Measurements from ENCODE around the gene SURF2. TPM values are rescaled to one million over a fixed set of nuclear protein-coding genes. Genes with fewer than 3 reads are reported as not detected.

Gene SURF2
- total and polyA plus RNA-seq, 2 experiments from 2014 or later: 39.9 to 104 TPM

GRCh38 chr9:133321411-133321935 lies 34.9 kb upstream of the SURF2 start:
- ATAC-seq (no peak), DNase-seq (ENCODE audit: low spot score) (no peak)
- no peaks in the 10 kb centered on the region for H3K79me2 ChIP-seq (replicated peaks; ENCODE audit: insufficient read depth)
- no peak overlapping the region for H3K27ac ChIP-seq (ENCODE audit: low read depth)
- Mint-ChIP-seq H3K27ac (no peak overlapping the region), H3K4me3 (no peak overlapping the region; the same call in 2 of the 3 replicates), H3K36me3 (ENCODE audit: low read depth) (peaks cover 7% of the 10 kb centered on the region), H3K4me1 (no peaks in the 10 kb centered on the region), H3K9me3 (peaks cover 25% of the 10 kb centered on the region), H3K27me3 (ENCODE audit: insufficient read depth, low read depth, poor library complexity) (peaks cover 12% of the 10 kb centered on the region)
- no peak overlapping the region for H2AFZ ChIP-seq
- H3K4me2 ChIP-seq: no peak overlapping the region
- no peak overlapping the region for H3K4me3 ChIP-seq
- H3K4me1 ChIP-seq (ENCODE audit: insufficient read depth): no peaks in the 10 kb centered on the region
- no peaks in the 10 kb centered on the region for H3K36me3 ChIP-seq (ENCODE audit: insufficient read depth)
- H4K20me1 ChIP-seq (replicated peaks; ENCODE audit: insufficient read depth): no peaks in the 10 kb centered on the region
- no peaks in the 10 kb centered on the region for H3K9me2 ChIP-seq (ENCODE audit: insufficient read depth)
- H3F3A ChIP-seq (replicated peaks; ENCODE audit: low read depth): no peaks in the 10 kb centered on the region
- TF ChIP-seq ZNF114 (CRISPR knock-in tag; IDR thresholded peaks at IDR 0.05): no peak
- no peak for TF ChIP-seq EZH2phosphoT487 (IDR thresholded peaks at IDR 0.05; ENCODE audit: unreplicated experiment)
- TF ChIP-seq, protein P1, sequence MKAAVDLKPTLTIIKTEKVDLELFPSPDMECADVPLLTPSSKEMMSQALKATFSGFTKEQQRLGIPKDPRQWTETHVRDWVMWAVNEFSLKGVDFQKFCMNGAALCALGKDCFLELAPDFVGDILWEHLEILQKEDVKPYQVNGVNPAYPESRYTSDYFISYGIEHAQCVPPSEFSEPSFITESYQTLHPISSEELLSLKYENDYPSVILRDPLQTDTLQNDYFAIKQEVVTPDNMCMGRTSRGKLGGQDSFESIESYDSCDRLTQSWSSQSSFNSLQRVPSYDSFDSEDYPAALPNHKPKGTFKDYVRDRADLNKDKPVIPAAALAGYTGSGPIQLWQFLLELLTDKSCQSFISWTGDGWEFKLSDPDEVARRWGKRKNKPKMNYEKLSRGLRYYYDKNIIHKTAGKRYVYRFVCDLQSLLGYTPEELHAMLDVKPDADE (IDR thresholded peaks at IDR 0.05): no peak
- no peak for TF ChIP-seq CTCF (conservative IDR thresholded peaks at IDR 0.05; ENCODE audit: low read depth in 2 of 2)
- no peak for TF ChIP-seq POLR2AphosphoS5 (IDR thresholded peaks at IDR 0.05; ENCODE audit: low read depth)
- TF ChIP-seq, protein P2, sequence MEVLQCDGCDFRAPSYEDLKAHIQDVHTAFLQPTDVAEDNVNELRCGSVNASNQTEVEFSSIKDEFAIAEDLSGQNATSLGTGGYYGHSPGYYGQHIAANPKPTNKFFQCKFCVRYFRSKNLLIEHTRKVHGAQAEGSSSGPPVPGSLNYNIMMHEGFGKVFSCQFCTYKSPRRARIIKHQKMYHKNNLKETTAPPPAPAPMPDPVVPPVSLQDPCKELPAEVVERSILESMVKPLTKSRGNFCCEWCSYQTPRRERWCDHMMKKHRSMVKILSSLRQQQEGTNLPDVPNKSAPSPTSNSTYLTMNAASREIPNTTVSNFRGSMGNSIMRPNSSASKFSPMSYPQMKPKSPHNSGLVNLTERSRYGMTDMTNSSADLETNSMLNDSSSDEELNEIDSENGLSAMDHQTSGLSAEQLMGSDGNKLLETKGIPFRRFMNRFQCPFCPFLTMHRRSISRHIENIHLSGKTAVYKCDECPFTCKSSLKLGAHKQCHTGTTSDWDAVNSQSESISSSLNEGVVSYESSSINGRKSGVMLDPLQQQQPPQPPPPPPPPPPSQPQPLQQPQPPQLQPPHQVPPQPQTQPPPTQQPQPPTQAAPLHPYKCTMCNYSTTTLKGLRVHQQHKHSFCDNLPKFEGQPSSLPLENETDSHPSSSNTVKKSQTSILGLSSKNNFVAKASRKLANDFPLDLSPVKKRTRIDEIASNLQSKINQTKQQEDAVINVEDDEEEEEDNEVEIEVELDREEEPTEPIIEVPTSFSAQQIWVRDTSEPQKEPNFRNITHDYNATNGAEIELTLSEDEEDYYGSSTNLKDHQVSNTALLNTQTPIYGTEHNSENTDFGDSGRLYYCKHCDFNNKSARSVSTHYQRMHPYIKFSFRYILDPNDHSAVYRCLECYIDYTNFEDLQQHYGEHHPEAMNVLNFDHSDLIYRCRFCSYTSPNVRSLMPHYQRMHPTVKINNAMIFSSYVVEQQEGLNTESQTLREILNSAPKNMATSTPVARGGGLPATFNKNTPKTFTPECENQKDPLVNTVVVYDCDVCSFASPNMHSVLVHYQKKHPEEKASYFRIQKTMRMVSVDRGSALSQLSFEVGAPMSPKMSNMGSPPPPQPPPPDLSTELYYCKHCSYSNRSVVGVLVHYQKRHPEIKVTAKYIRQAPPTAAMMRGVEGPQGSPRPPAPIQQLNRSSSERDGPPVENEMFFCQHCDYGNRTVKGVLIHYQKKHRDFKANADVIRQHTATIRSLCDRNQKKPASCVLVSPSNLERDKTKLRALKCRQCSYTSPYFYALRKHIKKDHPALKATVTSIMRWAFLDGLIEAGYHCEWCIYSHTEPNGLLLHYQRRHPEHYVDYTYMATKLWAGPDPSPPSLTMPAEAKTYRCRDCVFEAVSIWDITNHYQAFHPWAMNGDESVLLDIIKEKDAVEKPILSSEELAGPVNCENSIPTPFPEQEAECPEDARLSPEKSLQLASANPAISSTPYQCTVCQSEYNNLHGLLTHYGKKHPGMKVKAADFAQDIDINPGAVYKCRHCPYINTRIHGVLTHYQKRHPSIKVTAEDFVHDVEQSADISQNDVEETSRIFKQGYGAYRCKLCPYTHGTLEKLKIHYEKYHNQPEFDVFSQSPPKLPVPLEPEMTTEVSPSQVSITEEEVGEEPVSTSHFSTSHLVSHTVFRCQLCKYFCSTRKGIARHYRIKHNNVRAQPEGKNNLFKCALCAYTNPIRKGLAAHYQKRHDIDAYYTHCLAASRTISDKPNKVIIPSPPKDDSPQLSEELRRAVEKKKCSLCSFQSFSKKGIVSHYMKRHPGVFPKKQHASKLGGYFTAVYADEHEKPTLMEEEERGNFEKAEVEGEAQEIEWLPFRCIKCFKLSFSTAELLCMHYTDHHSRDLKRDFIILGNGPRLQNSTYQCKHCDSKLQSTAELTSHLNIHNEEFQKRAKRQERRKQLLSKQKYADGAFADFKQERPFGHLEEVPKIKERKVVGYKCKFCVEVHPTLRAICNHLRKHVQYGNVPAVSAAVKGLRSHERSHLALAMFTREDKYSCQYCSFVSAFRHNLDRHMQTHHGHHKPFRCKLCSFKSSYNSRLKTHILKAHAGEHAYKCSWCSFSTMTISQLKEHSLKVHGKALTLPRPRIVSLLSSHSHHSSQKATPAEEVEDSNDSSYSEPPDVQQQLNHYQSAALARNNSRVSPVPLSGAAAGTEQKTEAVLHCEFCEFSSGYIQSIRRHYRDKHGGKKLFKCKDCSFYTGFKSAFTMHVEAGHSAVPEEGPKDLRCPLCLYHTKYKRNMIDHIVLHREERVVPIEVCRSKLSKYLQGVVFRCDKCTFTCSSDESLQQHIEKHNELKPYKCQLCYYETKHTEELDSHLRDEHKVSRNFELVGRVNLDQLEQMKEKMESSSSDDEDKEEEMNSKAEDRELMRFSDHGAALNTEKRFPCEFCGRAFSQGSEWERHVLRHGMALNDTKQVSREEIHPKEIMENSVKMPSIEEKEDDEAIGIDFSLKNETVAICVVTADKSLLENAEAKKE (CRISPR knock-in tag; IDR thresholded peaks at IDR 0.05): no peak
- H3K27me3 ChIP-seq (ENCODE audit: insufficient read depth): no peaks in the 10 kb centered on the region
